ENCODE results near the gene TBC1D19.

- TF ChIP-seq CTCF (IDR thresholded peaks at IDR 0.05; ENCODE audit: poor library complexity), result no peak
- no peak for TF ChIP-seq EZH2phosphoT487 (IDR thresholded peaks at IDR 0.05; ENCODE audit: low read depth, severe bottlenecking, unreplicated experiment)
Observed at GRCh38 chr4:26741491-26741871, 157.6 kb downstream of the TBC1D19 start.

Measured in hepatocyte (in vitro differentiated cells).